Right ventricle myocardium inferior (tissue), 1 donor: ENCODE measurements around the gene CCDC13. TPM values are rescaled to one million over a fixed set of nuclear protein-coding genes. Genes with fewer than 3 reads are reported as not detected.
"Not testable (repeated sequence)": the region's sequence is repeated elsewhere in the genome, so short reads cannot be mapped to it uniquely, and the experiment has no call there.

Experiments used
- ATAC-seq: fragments of 200-7000 bp; cut with Tn5 transposase; one replicate; pipeline ENCODE4 v1.9.1; 2020; ENCODE audit warnings: mild to moderate bottlenecking, moderate library complexity
- DNase-seq: peaks from one replicate; pipeline ENCODE4 v3.0.0; 2021; ENCODE audit errors: missing footprints
- intact Hi-C: fragments of 100-400 bp; cut with DNase I; formaldehyde crosslinking; loops from one replicate; pipeline ENCODE4 v1.11.0; 2022
- long read RNA-seq: library from polyadenylated mRNA; unstranded; transcript quantifications from one replicate; pipeline ENCODE4 v2.0.0, GENCODE V29; 2021
- total RNA-seq: library from RNA; stranded (reverse); fragmentation: NEBNext Ultra II Directional; extraction: Animal tissue kit (Norgen Biotek cat#: 25700); gene quantifications from one replicate; pipeline ENCODE4 v1.2.1, GENCODE V29; 2021
- donor health status: DM: no; HTN: yes; CAD: no; lungs with severe emphysema.

Gene CCDC13, protein sequence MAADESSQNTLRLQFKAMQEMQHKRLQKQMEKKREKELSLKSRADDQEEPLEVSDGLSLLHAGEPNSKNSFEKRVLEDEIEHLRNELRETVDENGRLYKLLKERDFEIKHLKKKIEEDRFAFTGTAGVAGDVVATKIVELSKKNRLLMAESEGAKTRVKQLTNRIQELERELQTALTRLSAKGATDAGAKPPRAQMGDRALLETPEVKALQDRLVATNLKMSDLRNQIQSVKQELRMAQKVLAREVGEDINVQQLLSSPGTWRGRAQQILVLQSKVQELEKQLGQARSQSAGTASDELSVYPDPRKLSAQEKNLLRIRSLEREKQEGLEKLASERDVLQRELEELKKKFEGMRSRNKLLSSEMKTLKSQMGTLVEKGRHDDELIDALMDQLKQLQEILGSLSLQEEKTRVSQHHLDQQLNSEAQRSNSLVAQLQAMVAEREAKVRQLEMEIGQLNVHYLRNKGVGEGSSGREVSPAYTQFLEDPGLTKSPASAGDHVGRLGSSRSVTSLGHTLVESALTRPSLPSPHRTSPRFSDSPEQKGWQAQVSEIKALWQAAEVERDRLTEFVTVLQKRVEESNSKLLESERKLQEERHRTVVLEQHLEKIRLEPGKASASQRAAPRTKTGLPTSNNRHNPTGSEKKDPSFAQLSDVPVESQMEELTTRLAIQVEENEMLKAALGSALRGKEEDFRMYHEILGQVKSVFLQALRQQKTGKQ
- 0.41 TPM for total RNA-seq
- long read RNA-seq = 0 reads

DNA sequence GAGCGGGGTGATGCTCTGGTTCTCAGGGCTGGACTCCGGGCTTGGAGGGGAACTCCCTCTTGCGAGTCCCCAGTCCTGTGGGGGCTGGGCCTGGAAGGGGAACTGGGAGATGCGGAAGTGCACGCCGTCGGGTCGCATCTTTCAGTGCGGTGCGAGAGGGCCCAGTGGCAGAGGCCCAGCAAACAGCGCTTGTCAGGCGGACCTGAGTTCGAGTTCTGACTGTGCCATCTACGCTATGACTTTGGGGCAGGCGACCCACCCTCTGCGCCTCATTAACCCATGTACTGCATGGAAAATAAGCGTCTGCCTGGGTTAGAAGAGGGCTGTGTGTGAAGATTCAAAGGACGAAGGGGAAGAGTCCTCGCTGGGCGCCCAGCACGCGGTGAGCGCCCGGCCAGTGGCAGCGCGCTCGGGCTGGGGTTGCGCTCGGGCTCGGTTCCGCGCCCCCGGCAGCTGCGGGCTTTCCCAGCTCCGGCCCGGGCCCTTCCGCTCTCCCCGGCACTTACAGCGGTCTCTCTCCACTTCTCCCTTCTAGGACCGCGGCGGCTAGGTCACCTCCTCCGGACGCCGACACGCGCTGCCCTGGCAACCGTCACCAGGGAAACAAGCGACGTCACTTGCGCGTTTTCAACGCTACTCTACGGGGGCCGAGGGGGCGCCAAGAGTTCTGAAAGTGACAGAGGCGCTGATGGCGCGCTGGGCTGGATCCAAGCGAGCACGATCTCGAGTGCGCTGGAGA is at the start of gene CCDC13:
TSS of gene CCDC13 (minus strand) at position 584 of the 739 bp plus-strand sequence. CDS start 14,908 bp downstream, outside the sequence.
- DNase-seq = peak; percentile 98
- intact Hi-C loops = loop anchor here (1.0 kb wide), 1 partner anchor 31 kb away; the partner anchor contains the start of gene HIGD1A
- peak; percentile 97 for ATAC-seq

DNA sequence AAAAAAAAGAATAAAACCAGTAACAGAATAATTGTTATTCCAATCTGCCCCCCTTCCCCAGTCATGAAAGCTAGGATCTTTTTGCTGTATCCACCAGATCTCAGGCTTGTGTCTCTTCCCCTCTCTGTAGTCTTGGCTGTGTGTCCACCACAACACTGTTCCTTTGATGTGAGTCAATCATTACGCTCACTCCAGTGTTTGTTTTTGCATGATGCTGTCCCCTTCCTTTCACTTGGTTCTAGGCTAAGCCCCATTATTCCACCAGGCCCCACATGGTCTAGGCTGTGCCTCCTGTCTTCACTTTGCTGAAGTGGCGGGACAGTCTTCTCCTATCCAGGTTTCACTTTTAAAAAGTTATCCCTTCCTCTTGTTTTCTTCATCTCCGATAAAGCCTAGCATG is 49.8 kb upstream of the CCDC13 start:
- no peak for DNase-seq
- ATAC-seq = no peak
- intact Hi-C loops = no loop called here

DNA sequence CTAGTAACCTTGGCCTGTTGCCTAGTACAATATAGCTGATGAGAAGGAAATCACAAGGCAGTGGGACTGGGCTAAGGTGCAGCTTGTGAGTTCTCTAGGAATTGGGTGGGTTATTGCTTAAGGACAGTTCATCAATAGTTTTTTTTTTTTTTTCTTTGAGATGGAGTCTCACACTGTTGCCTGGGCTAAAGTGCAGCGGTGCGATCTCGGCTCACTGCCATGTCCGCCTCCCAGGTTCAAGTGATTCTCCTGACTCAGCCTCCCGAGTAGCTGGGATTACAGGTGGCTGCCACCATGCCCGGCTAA is 47.6 kb upstream of the CCDC13 start:
- ATAC-seq = no peak
- DNase-seq = no peak

DNA sequence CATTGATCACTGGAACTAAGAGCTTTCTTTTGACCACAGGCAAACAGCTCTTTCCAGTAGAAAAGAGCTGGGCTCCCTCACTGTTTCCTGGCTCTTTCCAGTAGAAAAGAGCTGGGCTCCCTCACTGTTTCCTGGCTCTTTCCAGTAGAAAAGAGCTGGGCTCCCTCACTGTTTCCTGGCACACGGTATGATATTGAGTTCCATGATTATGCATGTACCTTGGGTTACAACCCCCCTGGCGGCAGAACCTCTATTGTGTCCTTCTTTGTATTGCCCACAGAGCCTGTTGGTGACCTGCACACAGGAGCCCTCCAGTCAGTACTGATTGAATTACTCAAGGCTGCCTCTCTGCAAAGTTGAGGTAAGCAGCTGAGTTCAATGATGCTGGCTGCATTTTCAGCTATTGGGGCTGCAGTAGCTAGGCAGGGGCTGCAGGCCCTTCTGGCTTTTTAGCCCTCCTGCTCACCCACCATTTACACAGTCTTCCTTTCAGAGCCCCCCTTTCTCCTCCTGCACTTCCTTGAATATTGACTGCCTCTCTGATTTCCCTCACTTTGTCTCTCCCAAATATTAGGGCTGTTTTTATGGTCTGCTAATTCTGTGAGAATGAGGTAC is 46.4 kb upstream of the CCDC13 start:
- DNase-seq (no peak), ATAC-seq (no peak)
- intact Hi-C loops = no loop called here

More for the DNA sequence above, 47.6 kb upstream of the CCDC13 start:
- intact Hi-C loops = no loop called here

DNA sequence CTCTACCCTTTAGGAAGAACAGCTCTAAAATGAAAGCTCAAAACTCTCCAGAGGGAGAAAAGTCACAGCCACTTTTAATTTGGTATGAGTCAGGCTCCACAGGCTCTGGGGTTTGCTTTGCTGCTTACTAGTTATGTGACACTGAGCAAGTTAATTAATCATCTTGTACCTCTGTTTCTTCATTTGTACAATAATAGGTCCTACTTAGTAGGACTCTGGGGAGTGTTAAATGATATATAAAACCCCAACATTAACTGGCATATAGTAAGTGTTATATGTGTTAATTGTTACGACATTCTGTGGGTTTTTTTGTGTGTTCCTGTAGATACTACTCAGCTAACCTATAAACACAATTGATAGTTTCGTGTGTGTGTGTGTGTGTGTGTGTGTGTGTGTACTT is 42.8 kb upstream of the CCDC13 start:
- no peak for ATAC-seq
- intact Hi-C loops = no loop called here

DNA sequence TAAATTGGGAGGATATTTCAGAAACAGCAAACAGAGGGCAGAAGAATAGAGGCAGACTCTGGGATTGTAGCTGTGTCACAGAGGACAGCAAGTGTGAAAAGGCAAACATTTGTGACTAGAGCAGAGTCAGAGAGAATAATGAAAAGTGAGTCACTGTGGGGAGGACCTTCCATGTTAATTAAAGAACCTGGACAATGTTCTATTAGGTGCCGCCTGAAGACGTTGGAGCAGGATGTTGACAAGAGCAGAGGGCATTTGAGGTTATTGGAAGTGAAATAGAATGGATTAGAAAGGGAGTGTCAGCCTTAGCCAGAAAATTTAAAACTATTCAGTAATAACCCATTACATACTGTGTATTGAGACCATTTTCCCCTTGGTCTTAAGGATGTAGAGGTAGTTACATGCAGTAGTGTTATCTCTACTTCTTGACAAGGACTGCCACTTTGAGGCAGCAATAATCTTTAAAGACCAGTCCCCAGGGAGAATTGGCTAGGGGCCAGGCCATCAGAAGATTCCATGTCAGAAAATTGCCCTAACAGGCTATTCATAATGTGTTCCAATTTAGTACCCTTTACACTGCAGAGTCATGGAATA is 42.0 kb upstream of the CCDC13 start:
- intact Hi-C loops = no loop called here
- ATAC-seq (peak; percentile 44), DNase-seq (no peak)

More for the DNA sequence above, 42.8 kb upstream of the CCDC13 start:
- no peak for DNase-seq

DNA sequence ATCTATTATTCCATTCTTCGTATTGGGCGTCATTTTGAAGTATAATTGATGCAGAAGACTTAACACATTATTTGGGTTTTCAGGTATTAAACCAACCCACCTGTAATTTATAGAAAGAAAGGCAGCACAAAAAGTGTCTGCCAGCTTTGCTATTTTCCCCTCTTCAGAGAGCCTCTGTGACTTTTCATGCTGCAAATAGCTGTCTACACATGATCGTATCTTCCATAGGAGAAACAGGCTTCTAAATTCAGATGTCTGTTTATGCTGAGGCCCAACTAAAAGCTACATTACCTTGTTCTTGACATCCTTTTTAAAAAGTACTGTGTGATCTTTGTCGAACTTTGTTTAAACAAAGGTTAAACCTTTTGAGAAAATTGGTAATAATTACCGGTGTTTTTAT is 41.2 kb upstream of the CCDC13 start:
- intact Hi-C loops = no loop called here
- ATAC-seq (no peak), DNase-seq (no peak)

DNA sequence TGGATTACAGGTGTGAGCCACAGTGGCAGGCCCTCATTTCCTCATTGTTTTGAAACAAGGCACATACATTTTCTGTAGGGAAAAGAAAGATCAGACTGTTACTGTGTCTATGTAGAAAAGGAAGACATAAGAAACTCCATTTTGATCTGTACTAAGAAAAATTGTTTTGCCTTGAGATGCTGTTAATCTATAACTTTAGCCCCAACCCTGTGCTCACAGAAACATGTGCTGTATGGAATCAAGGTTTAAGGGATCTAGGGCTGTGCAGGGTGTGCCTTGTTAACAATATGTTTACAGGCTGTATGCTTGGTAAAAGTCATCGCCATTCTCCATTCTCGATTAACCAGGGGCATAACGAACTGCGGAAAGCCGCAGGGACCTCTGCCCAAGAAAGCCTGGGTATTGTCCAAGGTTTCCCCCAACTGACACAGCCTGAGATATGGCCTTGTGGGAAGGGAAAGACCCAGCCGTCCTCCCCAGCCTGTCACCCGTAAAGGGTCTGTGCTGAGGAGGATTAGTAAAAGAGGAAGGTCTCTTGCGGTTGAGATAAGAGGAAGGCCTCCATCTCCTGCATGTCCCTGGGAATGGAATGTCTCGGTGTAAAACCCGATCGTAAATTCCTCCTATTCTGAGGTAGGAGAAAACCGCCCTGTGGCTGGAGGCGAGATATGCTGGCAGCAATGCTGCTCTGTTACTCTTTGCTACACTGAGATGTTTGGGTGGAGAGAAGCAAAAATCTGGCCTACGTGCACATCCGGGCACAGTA is 38.2 kb upstream of the CCDC13 start:
- DNase-seq, ATAC-seq, intact Hi-C loops: not testable (repeated sequence)

DNA sequence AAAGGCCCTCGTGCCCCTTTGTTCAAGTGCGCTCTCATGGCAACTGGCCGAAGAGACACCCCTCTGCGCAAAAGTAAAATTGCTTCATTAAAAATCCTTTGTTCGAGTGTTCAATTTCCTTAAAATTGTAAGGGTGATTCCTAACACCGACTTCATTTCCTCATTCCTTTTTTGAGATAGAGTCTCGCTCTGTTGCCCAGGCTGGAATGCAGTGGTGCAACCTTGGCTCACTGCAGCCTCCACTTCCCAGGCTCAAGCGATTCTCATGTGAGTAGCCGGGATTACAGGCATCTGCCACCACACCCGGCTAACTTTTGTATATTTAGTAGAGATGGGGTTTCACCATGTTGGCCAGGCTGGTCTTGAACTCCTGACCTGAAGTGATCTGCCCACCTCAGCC is 37.7 kb upstream of the CCDC13 start:
- ATAC-seq, DNase-seq, intact Hi-C loops: not testable (repeated sequence)

DNA sequence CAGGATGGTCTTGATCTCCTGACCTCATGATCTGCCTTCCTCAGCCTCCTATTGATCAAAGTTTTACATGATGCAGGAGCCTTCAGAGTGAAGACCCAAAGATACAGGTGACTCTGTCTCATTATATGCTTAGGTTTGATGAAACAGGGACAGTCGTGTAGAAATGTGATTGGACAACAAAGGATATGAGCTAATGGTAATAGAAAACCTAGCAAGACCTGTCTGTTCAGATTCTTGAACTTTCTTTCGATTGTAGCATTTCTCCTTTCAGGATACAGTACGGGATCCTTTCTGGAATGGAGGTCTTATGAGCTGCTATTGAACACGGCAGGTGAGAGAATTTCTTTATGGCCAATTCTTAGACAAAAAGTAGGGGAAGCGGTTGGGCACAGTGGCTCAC is 36.1 kb upstream of the CCDC13 start, which contains the start of gene ACKR2:
TSS of gene ACKR2 (plus strand) at position 244 of the 400 bp plus-strand sequence. CDS start 55,058 bp downstream, outside the sequence.
- intact Hi-C loops = no loop called here
- DNase-seq (no peak), ATAC-seq (no peak)

DNA sequence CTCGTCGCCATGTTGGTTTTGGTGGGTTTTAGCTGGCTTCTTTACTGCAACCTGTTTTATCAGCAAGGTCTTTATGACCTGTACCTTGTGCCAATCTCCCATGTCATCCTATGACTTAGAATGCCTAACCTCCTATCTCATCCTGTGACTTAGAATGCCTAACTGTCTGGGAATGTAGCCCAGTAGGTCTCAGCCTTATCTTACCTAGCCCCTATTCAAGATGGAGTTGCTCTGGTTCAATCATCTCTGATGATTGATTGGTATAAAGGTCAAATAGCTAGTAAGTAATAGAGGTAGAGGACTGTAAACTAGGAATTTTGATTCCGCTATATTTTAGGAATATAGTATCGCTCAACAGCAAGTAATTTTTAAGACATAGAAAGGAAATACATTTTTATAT is 34.9 kb upstream of the CCDC13 start:
- no peak for ATAC-seq
- intact Hi-C loops = no loop called here
- DNase-seq = no peak

DNA sequence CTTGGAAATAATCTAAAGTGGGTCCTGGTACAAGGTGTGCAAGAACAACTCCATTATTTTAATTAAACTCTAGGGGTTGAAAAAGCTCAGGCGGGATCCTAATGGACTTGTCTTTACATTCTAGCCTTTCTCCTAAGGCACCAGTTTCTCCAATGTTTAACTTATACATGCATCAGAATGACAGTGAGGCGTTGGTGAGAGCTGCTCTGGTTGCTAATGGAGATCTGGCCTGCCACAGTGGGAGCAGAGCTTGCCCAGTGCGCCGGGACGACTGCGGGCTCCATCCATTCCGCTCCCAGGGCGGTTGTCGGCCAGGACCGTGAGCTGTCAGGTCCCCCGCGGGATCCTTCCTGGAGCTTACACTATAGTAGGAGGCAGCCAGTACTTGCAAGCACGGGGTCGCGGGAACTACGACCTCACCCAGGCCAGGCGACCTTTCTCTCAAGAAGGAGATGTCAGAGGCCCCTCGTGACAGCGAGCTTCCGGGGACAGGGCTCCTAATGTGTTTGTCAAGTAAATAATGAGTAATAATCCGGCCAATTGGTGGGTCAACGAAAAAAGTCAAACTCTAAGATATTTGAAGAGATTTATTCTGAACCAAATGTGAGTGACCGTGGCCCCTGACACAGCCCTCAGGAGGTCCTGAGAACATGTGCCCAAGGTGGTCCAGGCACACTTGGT is 32.2 kb upstream of the CCDC13 start:
- intact Hi-C loops = no loop called here
- ATAC-seq (no peak), DNase-seq (no peak)

DNA sequence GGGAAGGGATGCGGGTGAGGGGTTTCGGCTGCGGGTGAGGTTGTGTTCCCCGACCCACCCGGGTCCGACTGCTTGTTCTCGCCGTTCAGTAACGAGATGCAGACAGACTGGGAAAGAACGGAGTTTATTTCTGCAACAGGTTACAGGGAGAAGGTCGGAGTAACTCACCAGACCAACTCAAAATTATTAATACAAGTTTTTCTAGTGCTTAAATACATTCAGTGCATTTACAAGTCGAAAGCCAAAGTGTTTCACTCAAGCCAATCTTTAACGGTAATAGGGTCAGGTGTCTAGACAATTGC is 31.7 kb upstream of the CCDC13 start:
- ATAC-seq (no peak), DNase-seq (no peak)
- intact Hi-C loops = loop anchor here (1.0 kb wide), 1 partner anchor 31 kb away; the partner anchor contains the start of gene CCDC13

DNA sequence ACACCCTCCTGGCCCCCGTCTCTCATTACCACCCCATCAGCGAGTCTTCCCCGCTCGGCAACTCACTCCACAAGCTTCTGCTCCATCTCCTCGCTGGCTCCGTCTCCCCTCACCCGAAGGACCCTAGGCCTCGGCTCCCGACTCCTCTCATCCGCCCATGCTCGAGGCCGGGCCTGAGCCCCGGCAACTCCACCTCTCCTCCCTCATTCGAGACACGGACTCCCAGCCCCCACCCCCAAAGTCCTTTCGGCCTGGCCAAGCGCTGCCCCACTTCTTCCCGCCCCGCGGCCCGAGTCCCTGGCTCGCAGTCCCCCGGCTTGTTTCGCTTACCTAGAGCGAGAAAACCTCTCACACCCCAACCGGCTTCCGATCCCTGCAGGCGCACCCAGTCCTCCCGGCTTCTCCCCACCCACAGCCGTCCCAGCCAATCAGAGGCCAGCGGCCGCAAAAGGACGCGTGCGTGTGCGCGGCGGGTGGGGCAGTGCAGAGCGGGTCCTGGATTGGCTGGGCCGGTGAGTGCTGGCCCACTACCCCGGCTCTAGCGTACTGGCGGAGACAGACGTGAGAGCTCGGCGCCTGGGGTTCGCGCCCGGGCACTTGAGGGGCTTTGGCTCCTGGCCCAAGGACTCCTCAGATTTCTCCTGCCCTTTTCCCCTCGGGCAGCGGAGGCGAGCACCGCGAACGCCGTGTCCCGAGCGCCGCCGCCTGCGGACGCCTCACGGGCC is 31.2 kb upstream of the CCDC13 start, which contains the start of gene HIGD1A:
TSS of gene HIGD1A (minus strand) at position 385 of the 725 bp plus-strand sequence. CDS start 10,237 bp downstream, outside the sequence.
- DNase-seq = peak; percentile 98
- peak; percentile 100 for ATAC-seq
- intact Hi-C loops = loop anchor here (1.0 kb wide), 1 partner anchor 31 kb away; the partner anchor contains the start of gene CCDC13

DNA sequence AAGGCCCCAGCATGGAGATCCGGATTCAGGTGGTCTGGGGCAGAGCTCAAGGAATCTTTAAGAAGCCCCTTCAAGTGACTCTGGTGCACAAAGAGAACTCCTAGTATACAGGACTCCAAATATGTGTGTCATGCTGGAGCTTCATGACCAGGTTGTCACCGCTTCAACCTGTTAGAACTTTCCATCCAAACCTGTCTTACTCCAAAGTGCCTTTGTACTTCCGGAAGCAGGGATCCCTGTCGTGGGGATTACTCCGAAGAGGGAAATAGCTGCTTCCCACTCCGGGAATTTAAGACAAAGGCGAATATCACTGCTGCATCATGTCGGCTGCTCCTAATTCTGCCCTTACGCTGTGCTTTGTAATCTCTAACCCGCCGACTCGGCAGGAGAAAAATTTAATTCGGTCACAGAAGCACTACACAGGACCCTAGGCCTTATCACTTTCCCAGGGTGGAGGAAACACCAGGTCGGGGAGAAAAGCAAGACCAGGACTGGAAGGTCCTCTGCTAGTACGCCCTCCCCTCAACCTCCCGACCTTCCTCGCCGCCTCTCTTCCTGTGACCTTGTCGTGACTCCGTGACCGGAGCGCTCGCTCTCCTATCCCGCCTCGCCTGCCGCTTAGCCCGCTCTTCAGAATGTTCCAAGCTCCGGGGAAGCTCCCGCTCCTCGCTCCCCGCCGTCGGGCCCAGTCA is 30.5 kb upstream of the CCDC13 start:
- DNase-seq (peak; percentile 76), ATAC-seq (peak; percentile 63)
- intact Hi-C loops = loop anchor here (1.0 kb wide), 1 partner anchor 30 kb away; the partner anchor contains the start of gene CCDC13

DNA sequence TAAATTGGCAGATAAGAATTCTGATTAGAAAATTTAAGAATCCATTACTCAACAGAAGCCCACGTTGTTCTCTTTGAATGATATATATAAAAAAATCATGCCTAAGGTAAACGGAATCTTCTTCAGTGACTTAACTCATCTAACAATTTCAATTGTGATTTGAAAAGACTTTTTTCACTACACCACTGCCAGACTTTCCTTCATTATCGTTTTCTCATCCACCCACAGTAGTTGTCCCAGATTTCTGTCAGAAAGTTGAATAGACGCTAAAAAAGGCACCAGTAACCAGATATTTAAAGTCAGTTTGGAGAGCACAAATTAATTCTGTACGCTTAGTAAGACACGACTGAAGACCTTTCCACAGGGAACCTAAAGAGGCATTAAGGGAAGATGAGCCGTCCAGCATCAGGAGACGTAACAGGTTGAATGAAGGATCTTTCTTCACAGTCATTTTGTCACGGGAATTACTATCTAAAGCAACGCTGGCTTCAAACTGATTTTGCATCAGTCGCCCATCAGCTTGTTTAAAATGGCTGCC is 29.9 kb upstream of the CCDC13 start:
- DNase-seq (no peak), ATAC-seq (no peak)
- intact Hi-C loops = no loop called here
